Thyroid gland (tissue), 4 donors: ENCODE data around the gene TPRG1.

Experiments
- POLR2A ChIP-seq, 2 donors: fragments of 450-650 bp; IDR thresholded peaks; one replicate each; pipeline ENCODE4 v1.6.1; 2017; ENCODE audit warnings: antibody characterized with exemption in 2 of 2, mild to moderate bottlenecking in 2 of 2, moderate library complexity in 1 of 2
- TF ChIP-seq, protein P1 (sequence below), 6 experiments: fragments of 200-600 bp in 3 of 6; fragments of 450-650 bp in 3 of 6; sonication (generic) in 3 of 6; IDR thresholded peaks; one replicate each; pipeline ENCODE4 v1.5.1; 2016 to 2019; ENCODE audit warnings: antibody characterized with exemption in 6 of 6, mild to moderate bottlenecking in 2 of 6, inconsistent platforms in 1 of 6, moderate library complexity in 1 of 6

DNA sequence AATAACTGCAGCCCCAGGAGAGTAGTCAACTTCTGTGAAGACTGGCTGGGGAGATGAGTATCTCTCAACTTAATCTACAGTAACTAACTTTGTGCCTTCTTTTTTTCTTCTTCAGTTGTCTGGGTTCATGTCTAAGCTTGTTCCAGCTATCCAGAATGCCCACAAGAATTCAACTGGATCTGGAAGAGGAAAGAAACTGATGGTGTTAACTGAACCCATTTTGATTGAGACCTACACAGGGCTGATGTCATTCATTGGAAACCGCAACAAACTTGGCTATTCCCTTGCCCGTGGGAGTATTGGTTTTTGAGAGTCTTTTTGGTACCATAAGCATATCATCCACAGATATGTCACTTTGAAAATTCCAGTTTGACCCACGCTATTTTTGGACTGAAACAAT is 148.7 kb downstream of the TPRG1 start:
- no peak for TF ChIP-seq POLR2A (IDR thresholded peaks at IDR 0.05)
- TF ChIP-seq, protein P1, sequence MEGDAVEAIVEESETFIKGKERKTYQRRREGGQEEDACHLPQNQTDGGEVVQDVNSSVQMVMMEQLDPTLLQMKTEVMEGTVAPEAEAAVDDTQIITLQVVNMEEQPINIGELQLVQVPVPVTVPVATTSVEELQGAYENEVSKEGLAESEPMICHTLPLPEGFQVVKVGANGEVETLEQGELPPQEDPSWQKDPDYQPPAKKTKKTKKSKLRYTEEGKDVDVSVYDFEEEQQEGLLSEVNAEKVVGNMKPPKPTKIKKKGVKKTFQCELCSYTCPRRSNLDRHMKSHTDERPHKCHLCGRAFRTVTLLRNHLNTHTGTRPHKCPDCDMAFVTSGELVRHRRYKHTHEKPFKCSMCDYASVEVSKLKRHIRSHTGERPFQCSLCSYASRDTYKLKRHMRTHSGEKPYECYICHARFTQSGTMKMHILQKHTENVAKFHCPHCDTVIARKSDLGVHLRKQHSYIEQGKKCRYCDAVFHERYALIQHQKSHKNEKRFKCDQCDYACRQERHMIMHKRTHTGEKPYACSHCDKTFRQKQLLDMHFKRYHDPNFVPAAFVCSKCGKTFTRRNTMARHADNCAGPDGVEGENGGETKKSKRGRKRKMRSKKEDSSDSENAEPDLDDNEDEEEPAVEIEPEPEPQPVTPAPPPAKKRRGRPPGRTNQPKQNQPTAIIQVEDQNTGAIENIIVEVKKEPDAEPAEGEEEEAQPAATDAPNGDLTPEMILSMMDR (IDR thresholded peaks at IDR 0.05): no peak
